AG09319 (cell line): ENCODE data around the gene VPS35L.

ENCODE experiments used
- DNase-seq: peaks from one replicate; pipeline ENCODE4 v3.0.0-alpha.2; 2010; ENCODE audit warnings: low read depth; ENCODE audit errors: extremely low read depth
- TF ChIP-seq, protein P1 (sequence below): IDR thresholded peaks from 2 replicates; pipeline ENCODE4 v1.5.1; 2011; ENCODE audit warnings: low read depth, mild to moderate bottlenecking, inconsistent platforms, low read length, moderate library complexity

VPS35L gene

DNA sequence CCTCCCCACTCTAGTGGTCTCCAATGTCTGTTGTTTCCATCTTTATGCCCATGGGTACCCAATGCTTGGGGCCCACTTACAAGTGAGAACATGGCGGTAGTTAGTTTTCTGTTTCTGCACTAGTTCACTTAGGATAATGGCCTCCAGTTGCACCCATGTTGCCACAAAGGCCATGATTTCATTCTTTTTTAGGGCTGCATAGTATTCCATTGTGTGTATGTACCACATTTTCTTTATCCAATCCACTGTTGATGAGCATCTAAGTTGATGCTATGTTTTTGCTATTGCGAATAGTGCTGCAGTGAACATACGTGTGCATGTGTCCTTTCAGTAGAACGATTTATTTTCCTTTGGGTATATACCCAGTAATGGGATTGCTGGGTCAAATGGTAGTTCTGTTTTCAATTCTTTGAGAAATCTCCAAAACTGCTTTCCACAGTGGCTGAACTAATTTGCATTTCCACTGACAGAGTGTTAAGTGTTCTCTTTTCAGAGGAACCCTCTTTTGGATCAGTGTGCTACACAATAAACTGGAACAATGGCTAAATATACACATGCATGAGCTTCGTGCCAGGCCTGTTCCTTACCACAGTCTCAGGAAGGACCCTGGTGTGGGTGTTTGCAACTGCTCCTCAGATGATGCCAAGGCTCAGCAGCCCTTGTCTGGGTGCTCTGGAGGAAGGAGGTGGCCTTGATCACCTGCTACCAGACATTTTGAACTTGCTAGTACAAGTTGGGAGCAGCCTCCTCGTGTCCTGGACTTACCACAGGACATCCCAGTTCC is 128.1 kb downstream of the VPS35L start:
- no peak for DNase-seq

DNA sequence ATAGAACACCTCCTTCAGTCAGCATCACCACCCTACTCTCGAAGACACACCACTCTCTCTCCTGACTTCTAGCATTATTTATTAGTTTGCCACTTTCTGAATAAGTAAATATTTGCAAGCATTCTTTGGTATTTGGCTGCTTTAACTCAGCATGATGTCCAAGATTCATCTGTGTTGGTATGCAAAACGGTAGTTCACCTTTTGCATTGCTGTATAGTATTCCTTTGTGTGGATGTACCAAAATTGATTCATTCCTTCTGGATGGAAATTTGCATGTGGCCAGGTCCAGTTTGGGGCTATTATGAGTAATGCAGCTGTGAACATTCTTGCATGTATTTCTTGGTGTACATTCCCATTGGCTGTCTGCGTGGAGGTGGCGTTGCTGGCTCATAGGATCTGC is 129.7 kb downstream of the VPS35L start:
- TF ChIP-seq, protein P1, sequence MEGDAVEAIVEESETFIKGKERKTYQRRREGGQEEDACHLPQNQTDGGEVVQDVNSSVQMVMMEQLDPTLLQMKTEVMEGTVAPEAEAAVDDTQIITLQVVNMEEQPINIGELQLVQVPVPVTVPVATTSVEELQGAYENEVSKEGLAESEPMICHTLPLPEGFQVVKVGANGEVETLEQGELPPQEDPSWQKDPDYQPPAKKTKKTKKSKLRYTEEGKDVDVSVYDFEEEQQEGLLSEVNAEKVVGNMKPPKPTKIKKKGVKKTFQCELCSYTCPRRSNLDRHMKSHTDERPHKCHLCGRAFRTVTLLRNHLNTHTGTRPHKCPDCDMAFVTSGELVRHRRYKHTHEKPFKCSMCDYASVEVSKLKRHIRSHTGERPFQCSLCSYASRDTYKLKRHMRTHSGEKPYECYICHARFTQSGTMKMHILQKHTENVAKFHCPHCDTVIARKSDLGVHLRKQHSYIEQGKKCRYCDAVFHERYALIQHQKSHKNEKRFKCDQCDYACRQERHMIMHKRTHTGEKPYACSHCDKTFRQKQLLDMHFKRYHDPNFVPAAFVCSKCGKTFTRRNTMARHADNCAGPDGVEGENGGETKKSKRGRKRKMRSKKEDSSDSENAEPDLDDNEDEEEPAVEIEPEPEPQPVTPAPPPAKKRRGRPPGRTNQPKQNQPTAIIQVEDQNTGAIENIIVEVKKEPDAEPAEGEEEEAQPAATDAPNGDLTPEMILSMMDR, result no peak
- no peak for DNase-seq

More for the DNA sequence above, 128.1 kb downstream of the VPS35L start:
- TF ChIP-seq, protein P1, result no peak

DNA sequence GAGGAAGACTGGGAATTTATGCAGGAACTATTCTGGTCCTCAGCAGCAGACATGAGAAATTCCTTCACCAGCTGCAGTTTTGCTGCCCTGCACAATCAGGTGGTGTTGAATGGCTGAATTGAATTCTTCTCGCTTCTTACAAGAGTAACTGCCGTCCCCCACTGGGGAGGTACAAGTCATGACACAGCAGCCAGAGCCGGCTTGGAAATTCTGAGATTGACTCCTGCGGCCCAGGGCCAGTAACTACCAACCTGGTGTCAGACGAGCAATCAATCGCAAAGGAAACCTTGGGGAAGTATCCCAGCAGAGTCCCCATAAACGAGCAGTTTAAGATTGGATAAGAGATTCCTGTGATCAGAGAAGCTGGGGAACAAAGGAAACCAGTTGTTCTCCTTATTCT is 131.8 kb downstream of the VPS35L start:
- DNase-seq, result no peak
- TF ChIP-seq, protein P1, result no peak

DNA sequence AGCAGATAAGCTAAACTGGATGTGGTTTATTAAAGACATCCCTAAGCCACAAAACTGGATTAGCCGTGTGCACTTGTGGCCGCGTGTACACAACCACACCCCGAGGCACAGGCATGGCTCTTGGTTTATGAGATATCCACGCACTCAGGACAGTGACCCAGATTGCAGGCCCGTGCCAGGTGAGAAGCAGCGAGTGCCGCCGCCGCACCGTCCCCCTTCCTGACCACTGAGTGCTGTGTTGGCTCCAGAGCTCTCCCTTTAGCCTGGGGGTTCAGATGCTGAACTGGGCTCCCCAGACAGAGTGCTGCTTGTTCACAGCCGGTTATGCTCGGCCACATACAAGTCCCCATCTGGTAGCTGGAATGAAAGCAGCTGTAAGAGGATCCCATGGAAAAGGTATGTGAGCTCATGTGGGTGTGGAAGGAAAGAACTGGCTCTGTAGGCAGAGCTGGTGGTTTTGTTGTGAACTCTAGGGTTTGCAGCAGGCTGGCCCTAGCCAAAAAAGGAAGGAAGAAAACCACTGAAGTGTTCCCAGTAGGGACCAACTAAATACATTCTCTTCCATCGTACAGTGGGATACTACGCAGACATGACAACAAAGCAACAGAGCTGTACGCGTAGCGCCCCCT is 133.0 kb downstream of the VPS35L start:
- TF ChIP-seq, protein P1, result no peak
- no peak for DNase-seq

DNA sequence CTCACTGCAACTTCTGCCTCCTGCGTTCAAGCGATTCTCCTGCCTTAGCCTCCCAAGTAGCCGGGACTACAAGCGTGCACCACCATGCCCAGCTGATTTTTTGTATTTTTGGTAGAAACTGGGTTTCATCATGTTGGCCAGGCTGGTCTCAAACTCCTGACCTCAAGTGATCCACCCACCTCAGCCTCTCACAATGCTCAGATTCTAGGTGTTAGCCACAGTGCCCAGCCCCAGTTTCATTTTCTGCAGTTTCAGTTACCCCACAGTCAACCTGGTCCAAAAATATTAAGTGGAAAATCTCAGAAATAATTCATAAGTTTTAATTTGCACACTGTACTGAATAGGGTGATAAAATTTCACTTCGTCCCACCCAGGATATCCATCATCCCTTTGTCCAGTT is 133.8 kb downstream of the VPS35L start:
- TF ChIP-seq, protein P1, result no peak
- no peak for DNase-seq

DNA sequence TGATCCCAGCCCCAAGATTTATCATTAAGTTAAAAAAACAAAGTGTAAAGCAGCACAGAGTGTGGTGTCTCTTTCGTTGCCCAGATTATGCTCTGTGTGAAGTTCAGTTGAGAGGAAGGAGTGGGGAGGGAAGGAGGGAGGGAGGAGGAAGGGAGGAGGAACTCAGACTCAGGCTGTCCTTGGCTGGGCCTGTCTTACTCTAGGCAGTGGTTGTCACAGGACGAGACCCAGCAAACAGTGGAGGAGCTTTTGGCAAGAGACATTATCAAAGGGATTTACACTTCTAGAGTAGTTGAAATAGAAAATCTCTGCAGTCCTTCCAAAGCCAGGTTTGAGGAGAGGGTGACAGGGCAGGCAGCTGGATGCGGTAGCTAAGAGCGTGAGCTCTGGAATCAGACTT is 134.7 kb downstream of the VPS35L start:
- DNase-seq, result no peak
- TF ChIP-seq, protein P1, result no peak

DNA sequence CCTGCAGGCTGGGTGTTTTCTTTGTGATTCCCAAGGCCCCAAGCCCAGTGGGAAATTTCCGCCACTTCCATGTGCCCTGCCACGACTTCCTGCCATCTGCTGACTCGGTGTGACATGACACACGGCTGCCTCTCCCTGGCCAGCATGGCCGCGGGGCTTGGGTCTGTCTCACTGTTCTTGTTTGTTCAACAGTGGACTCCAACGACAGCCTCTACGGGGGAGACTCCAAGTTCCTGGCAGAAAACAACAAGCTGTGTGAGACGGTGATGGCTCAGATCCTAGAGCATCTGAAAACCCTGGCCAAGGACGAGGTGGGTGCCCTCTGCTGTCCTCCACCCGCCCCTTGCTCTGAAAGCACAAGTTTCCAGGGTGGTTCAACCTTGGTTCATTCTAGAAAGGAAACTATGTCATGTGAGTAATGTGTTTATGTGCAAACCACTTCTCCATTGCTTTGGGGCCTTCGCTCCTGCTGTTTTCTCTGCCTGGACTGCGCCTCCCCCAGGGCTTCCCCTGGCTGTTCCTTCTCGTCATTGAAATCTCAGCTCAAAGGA is 135.7 kb downstream of the VPS35L start:
- TF ChIP-seq, protein P1, result no peak
- no peak for DNase-seq
